ENCODE results near the gene NTM.

DNA sequence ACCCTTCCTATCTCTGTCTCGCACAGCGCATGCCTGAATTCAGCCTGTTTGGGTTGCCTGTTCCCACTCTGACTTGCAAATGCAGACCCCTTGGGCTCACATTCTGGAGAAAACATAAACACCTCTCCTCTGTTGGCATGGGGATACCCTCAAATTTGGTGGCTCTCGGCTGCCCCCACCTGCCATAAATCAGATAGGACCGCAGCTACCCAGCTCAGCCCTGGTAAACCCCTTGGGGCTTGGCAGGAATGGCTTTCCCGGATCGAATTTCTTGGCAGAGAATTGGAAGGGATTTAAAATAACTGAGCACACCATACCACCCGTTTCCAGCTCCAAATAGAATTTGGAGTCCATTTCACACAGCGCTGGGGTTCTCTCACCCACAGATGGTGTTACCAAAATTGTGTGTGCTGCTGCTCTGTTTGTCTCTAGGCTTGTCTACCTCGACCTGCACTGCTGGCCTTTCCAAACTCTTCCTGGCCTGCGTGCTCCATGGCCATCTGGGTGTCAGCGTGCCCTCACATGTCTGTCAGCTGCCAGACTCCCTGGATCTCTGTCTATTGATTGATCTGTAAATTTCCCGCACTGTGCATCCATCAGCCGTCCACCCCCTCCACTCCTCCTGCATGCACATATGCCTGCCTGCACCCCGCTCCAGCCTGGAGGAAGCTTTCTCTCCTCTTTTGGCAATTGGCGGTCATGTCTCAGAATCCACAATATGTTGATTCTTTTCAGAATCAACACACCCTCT lies 134.0 kb downstream of the NTM start:
- TF ChIP-seq POLR2A (IDR thresholded peaks at IDR 0.05; ENCODE audit: low read depth, low read length): no peak
- TF ChIP-seq POLR2AphosphoS5 (IDR thresholded peaks at IDR 0.05; ENCODE audit: low read depth, low read length): no peak

Measured in GM12892 (cell line).